SK-N-SH treated with all-trans-retinoic acid at 6 μM for 48 hours (cell line): ENCODE measurements around the gene FRMD3.

Experiments used
- TOX ChIP-seq: fragments of 250-450 bp; sonication (Bioruptor Pico); IDR thresholded peaks from 2 replicates; pipeline ENCODE4 v1.8.0; 2021; ENCODE audit warnings: mild to moderate bottlenecking, moderate library complexity, borderline replicate concordance
- ZFP30 ChIP-seq: fragments of 450-650 bp; formaldehyde crosslinking; IDR thresholded peaks from 2 replicates; pipeline ENCODE4 v1.5.0; 2022; ENCODE audit warnings: mild to moderate bottlenecking, moderate library complexity

GRCh38 chr9:83471241-83471640, 67.0 kb downstream of the FRMD3 start:
- TF ChIP-seq TOX (CRISPR knock-in tag) (no peak), ZFP30 (CRISPR knock-in tag) (no peak)
